ENCODE data around the gene COG6. TPM values are rescaled to one million over a fixed set of nuclear protein-coding genes. Genes with fewer than 3 reads are reported as not detected.

The COG6 gene
- total and polyA plus RNA-seq, 2 of the 4 experiments (the other 2 are of a cell fraction) = 22.8 to 37.5 TPM

- Histone ChIP-seq H3K4ac (ENCODE audit: low read depth, low read length) (no peak overlapping the region), H3K9ac (ENCODE audit: low read depth, low read length) (no peak overlapping the region), H3K4me2 (ENCODE audit: low read depth, low read length) (no peak overlapping the region), H3K9me3 (ENCODE audit: control insufficient read depth, insufficient read depth, low read length) (no peaks in the 10 kb centered on the region), H3K27ac (ENCODE audit: insufficient read depth, low read length) (no peak overlapping the region), H4K20me1 (ENCODE audit: insufficient read depth, low read length) (no peaks in the 10 kb centered on the region), H3K36me3 (ENCODE audit: control insufficient read depth, insufficient read depth, low read length) (no peaks in the 10 kb centered on the region), H2BK5ac (ENCODE audit: low read depth, low read length, poor library complexity, severe bottlenecking) (peak overlapping the region; percentile 66), H2BK120ac (ENCODE audit: low read depth, low read length) (peak overlapping the region; percentile 60; the same call in 1 of the 2 replicates), H3K4me3 (ENCODE audit: insufficient read depth, low read depth, low read length) (no peak overlapping the region), H2BK20ac (ENCODE audit: low read depth, low read length) (peak overlapping the region; percentile 27; the same call in 1 of the 2 replicates), H3K18ac (ENCODE audit: low read depth, low read length) (no peak overlapping the region; the same call in 1 of the 2 replicates), H3K79me1 (ENCODE audit: low read depth in 1 of 2, low read length in 2 of 2) (no peaks in the 10 kb centered on the region), H4K8ac (ENCODE audit: low read depth in 2 of 2, low read length in 2 of 2) (peak overlapping the region in 1 of 2 experiments; percentile 2; a peak in 1 of 4 replicates), H4K5ac (ENCODE audit: low read depth, low read length) (no peak overlapping the region), H3K56ac (ENCODE audit: extremely low read depth, insufficient read depth, low read length) (no peak overlapping the region), H2AK9ac (replicated peaks; ENCODE audit: low read depth, low read length, poor library complexity) (no peak overlapping the region), H4K91ac (ENCODE audit: insufficient read depth, low read depth, low read length) (peak overlapping the region; percentile 15; the same call in 1 of the 2 replicates), H2AFZ (replicated peaks; ENCODE audit: low read length, poor library complexity) (no peak overlapping the region), H3K9me1 (ENCODE audit: insufficient read depth, low read length) (peaks cover 6% of the 10 kb centered on the region; the same call in 1 of the 2 replicates), H3K23ac (ENCODE audit: low read depth, low read length) (no peak overlapping the region), H3K27me3 (ENCODE audit: control insufficient read depth, insufficient read depth, low read length) (no peaks in the 10 kb centered on the region), H3K4me1 (ENCODE audit: control insufficient read depth, insufficient read depth, low read length) (peaks cover 8% of the 10 kb centered on the region), H3K14ac (replicated peaks; ENCODE audit: low read depth, low read length) (0 out of 2 replicates have a peak overlapping the region, but pooled peaks have one; percentile 25), H2BK15ac (ENCODE audit: low read depth, low read length) (0 out of 3 replicates have a peak overlapping the region, but pooled peaks have one; percentile 41), H2AK5ac (ENCODE audit: low read depth, low read length) (no peak overlapping the region)
- no TSS peak for BruUV-seq (replicated peaks)
- DNase-seq (peak; percentile 90), ATAC-seq (ENCODE audit: low read depth) (peak; percentile 54)
- CTCF ChIA-PET = interaction anchor here (0.5 to 1.0 kb wide), 3 partner anchors 13 to 461 kb away, joined by 3 read pairs; no protein-coding TSS in a partner anchor
- in situ Hi-C loops (cut with MboI; ENCODE audit: low sequenced_read_pairs) = no loop called here
- no peak for TF ChIP-seq BHLHE40 (IDR thresholded peaks at IDR 0.05; ENCODE audit: low read depth, low read length)
- TF ChIP-seq RAD21 (IDR thresholded peaks at IDR 0.05; ENCODE audit: low read length) = peak; percentile 37; the same call in 1 of the 2 replicates
- TF ChIP-seq CEBPB (IDR thresholded peaks at IDR 0.05; ENCODE audit: low read depth, low read length) = peak; percentile 98
- TF ChIP-seq SMC3 (IDR thresholded peaks at IDR 0.05; ENCODE audit: low read depth, low read length) = no peak
- TF ChIP-seq CTCF (conservative IDR thresholded peaks at IDR 0.05; ENCODE audit: low read depth, low read length) = peak; percentile 53
- TF ChIP-seq MAZ (IDR thresholded peaks at IDR 0.05; ENCODE audit: borderline replicate concordance, low read depth, low read length) = no peak
- WGBS, 2 experiments (ENCODE audit: extremely low coverage in 2 of 2, insufficient read length in 1 of 2) = no CpG with 5 or more reads among the region's 2 CpGs
- dilution Hi-C loops (cut with HindIII; ENCODE audit: low sequenced_read_pairs, unreplicated experiment) = no loop called here
- intact Hi-C loops (cut with micrococcal nuclease) = loop anchor here (10.0 kb wide), 2 partner anchors 167 to 907 kb away; no protein-coding TSS in a partner anchor
- POLR2A ChIA-PET (ENCODE audit: unreplicated experiment) = interaction anchor here (0.6 kb wide), 1 partner anchor 973 kb away, joined by 3 read pairs; no protein-coding TSS in a partner anchor
Measured at GRCh38 chr13:39777527-39778061, 122.1 kb downstream of the COG6 start.

All from IMR-90 (cell line).